ENCODE measurements around the gene GVQW3.
"Not testable (repeated sequence)": the region's sequence is repeated elsewhere in the genome, so short reads cannot be mapped to it uniquely, and the experiment has no call there.

GVQW3 gene

GRCh38 chr11:76391021-76391420 is 9.9 kb downstream of the GVQW3 start:
- peak; percentile 67 for DNase-seq

DNA sequence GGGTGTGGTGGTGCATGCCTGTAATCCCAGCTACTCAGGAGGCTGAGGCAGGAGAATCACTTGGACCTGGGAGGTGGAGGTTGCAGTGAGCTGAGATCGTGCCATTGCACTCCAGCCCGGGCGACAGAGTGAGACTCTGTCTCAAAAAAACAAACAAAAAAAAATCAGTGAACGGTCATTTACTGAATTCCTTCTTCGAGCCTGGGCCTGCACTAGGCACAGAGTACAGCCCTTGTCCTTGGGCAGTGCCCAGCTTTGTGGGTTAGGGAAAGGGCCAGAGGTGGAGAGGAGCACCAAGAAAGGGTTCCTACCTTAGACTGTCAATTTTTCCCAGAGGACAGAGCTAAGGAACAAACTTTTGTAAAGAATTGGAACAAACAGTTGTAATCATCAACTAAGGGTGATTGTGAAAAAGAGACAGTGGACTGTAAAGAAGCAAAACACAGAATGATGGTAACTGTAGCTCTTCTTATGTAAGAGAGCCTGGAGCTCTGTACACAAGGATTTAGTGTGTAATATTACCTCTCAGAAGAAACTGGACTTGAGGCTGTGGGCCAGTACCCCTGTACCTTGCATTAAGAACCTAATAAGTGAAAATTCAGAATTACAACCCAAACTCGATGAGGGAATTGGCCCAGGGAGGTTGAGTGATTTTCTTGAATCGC is 10.8 kb downstream of the GVQW3 start:
- no peak for DNase-seq

DNA sequence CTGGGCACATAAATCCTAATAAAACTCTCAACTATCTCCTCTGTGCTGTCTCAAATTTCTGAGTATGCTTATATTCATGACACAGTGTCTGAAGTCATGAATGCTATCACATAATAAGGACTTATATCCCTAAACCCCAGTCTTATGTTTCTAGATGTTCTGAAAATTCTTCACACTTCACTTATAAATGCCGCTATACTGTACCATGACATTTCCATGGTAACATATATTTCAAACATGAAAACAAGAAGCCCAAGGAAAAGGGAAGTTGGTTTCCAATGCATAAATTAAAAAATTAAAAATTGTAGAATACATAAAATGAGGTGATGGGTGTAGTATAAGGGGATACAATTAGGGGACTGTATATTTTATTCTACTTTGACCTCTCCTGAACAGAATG is 11.7 kb downstream of the GVQW3 start:
- no peak for DNase-seq

GRCh38 chr11:76394411-76394810 is 13.3 kb downstream of the GVQW3 start:
- DNase-seq, result no peak

- DNase-seq, result no peak
These were observed 14.2 kb downstream of the GVQW3 start for GRCh38 chr11:76395296-76395695.

DNA sequence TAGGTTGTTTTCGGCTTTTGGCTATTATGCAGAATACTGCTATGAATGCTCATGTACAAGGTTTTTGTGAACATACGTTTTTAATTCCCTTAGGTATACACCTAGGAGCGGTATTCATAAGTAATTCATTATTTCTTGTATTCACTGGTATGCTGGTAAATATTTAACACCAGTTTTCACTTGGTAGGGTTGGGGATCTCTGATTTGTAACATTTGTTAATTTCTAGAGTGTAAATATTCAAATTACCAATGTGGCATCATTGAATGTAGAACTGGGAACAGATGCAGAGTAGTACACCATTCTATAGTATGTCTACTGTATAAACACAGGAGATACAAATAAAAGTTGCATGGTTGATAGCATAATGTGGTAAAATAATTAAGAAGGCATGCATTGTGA is 16.3 kb downstream of the GVQW3 start:
- no peak for DNase-seq

DNA sequence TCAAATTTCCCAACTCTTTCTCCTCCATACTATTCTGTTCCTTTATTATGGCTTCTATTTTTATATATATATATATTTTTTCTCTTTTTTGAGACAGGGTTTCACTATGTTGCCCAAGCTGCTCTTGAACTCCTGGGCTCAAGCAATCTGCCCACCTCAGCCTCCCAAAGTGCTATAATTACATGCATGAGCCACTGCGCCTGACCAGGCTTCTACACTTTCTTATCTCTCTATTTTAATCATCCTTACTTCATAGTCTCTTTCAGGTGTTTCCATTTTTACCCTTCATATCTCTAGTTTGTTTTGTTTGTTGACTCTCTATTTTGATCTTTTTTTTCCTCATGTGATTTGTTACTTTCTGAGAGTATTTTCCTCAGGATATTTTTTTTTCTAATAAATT is 19.8 kb downstream of the GVQW3 start:
- DNase-seq, result no peak

- DNase-seq, result not testable (repeated sequence)
These were observed 20.4 kb downstream of the GVQW3 start for GRCh38 chr11:76401484-76401883.

DNA sequence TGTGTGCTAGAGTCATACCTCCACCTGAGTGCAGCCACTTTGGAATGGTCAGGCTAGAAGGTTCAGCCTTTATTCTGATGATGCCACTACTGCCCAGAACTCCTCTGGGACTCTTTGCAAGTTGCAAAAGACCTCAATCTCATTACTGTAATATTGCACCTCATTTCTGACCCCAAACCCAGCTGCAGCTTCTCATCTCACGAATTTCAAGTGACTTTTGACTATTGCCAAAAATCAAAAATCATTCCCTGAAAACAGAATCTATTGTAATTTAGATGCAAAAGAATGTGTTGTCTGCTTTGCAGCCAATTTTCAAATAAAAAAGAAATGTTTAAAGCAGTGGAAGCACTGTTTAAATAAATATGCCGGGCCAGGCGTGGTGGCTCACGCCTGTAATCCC is 25.2 kb downstream of the GVQW3 start:
- DNase-seq, result no peak

DNA sequence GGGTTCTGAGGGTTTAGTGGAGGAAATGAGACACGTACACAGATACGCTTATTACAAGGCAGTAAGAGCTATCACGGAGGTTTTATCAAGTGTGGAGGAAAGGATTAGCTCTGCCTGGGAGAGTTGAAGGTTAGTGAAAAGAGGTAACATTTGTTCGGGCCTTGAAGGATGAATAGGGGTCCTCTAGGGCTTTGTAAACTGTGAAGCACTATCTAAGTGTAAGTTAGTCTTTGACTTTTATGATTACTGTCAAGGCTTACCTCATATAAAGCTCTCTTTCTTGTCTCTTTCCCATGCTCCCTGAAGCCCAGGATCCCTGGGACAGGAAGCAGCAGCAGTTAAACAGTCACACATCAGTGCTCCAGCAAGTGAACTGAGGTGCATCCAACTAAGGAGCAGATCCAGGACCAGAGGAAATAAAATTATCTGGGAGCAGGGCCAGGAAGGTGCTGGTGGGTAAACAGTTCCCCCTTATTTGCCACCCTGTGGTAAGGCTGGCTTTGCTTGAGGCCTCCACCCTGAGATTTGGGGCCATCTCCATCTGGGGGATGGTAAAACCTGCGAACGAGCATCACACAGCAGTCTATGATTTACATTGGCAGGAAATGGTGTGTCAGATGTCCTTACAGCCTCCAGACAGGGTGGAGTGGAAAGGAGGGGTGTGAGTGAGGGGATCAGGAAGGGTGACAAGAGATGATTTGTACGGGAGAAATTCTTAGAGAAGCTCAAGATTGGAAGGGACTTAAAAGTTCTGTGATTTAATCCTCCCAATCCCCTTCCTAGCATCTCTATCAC is 27.2 kb downstream of the GVQW3 start:
- DNase-seq, result peak; percentile 64

DNA sequence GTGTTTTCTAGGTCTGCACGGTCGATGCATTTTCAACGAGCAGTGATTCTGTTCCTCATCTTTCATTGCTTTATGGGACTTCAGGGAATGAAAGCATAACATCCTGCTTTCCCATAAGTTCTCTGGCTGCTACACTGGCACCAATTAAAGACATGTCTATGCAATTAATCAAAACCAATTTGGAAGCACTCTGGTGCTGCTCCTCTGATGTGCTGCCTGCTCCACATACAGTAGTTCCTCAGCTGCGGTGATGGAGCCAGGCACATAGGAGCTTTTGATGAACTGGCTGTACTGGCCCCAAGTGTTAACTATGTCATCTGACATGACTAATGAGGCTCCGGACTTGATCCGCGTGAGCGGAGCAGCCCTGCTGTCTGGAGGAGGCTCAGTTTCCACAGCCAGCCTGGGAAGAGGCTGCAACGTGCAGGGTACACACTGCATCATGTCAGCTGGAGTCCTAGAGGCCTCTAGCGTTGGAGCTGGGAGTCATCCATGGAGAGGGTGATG is 29.8 kb downstream of the GVQW3 start:
- DNase-seq, result peak; percentile 9

- DNase-seq, result peak; percentile 35
These were observed 34.0 kb downstream of the GVQW3 start for GRCh38 chr11:76415073-76415472.

- DNase-seq, result peak; percentile 31
These were observed 38.8 kb downstream of the GVQW3 start for GRCh38 chr11:76419896-76420295.

DNA sequence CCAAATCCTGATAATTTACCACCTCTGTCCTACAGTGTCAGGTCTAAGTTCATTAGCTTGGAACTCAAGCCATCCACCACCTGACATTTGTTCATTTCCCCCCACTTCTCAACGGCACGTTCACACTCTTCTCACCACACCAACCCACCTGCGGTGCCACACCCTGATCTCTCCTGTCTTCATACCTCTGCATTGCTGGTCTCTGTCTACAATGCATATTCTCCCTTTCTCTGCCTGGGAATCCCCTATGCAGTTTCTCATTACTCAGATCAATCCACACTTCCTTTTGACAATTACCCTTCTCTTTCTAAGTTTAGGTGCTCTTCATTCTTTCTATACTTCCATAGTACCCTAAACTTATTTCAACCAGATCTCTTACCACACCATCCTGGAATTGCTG is 43.3 kb downstream of the GVQW3 start:
- DNase-seq, result no peak

GRCh38 chr11:76424891-76425290 is 43.8 kb downstream of the GVQW3 start:
- no peak for DNase-seq

DNA sequence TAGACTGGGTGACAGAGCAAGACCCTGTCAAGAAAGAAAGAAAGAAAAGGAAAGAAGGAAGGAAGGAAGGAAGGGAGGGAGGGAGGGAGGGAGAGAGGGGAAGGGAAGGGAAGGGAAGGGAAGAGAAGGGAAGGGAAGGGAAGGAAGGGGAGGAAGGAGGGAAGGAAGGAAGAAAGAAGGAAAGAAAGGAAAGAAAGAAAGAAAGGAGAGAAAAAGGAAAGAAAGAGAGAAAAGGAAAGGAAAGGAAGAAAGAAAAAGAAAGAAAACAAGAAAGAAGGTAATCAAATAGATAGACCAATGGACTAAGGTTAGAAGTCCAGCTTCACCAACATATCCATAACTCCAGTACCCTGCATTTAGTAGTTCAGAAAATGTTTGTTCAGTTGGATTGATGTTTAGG is 45.5 kb downstream of the GVQW3 start:
- no peak for DNase-seq

DNA sequence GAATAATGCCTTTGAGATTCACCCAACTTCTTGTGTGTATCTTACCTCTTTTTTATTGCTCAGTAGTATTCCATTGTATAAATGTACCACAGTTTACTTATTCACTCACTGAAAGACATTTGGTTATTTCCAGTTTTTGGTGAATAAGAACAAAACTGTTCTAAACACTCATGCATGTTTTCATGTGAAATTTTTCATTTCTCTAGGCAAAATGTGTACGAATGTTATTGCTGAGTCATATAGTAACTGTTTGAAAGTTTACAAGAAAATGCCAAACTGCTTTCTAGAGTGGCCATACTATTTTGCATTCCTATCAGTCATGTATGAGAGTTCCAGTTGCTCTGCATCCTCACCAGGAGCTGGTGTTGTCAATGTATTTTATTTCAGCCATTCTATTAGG is 54.9 kb downstream of the GVQW3 start:
- no peak for DNase-seq

DNA sequence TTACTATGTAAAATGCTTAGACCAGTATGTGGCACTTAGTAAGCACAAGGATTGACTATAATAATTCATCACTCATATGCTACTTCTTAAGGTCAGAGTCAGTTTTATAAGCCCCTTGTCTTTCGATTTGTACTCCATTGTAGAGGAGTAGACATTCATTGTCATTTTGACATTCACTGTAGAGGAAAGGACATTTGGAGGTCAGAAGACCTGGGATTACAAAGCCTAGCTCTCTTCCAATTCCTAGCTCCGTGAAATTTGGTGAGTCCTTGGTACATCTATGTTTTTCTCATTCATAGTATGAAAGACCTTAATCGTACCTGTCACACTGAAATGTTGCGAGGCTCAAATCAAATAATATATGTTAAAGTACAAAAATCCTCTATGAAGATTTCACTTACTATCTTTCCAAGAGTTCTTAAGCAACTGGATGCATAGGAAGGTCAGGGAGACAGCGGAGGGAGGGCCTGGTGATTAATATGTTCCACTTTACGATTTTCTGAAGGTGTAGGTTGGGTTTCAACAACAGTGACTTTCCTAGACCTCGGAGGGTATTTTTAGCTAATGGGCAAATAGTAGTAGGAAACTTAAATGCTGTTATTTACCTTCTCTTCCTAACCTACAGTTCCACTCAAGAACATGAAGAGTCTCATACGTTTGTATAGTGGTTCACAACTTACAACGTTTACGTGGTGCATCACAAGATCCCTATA is 62.3 kb downstream of the GVQW3 start:
- no peak for DNase-seq

- DNase-seq, result no peak
These were observed 62.9 kb downstream of the GVQW3 start for GRCh38 chr11:76444065-76444383.

DNA sequence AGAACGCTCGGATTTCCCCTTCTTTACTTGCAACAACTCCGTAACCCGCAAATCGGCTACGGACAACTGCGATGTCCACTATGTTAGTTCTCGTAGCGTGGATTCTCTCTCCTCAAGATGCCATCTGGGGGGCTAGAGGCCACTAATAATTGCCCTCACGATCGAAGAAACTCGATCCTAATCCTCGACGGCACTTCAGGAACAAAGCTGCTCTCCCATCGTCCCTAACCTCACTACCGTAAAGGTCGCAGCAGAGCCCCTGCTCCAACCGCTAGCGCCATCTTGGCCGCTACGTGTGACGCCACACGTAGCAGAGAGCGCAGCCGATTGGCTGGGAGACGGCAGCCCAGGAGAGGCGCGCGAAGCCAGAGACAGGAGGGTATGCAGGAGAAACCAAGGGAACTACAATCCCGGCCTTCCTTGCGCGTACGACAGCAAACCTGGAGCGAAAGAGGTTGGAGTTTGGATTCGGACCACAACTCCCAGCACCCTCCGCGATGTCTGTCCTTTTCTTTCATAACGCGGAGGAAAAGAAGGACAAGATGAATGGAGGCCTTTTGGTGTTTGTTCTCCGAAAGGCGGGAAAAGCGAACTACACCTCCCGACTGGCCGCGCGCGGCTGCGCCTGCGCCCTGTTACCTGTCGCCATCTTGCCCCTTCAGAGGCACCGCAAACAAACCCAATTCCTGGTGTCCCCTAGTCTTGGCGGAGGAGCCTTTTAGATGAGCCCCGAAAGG is 63.4 kb downstream of the GVQW3 start, which contains the start of gene EMSY:
EMSY (plus strand) TSS at position 635 of the 737 bp plus-strand sequence. CDS start 1,921 bp downstream, outside the sequence.
- peak; percentile 99 for DNase-seq

- peak; percentile 81 for DNase-seq
These were observed 64.3 kb downstream of the GVQW3 start for GRCh38 chr11:76445121-76446084.

GRCh38 chr11:76448506-76448905 is 67.4 kb downstream of the GVQW3 start:
- DNase-seq, result no peak

Measured in NCI-H2029 (cell line).